Caki2 (cell line): Measurements from ENCODE around the gene TRAF3. TPM values are rescaled to one million over a fixed set of nuclear protein-coding genes. Genes with fewer than 3 reads are reported as not detected.
A peak's percentile ranks its signal among the peaks of the same experiment; 100 is the strongest.

ENCODE experiments used
- DNase-seq: peaks from one replicate; pipeline ENCODE4 v3.0.0-alpha.2; 2015; ENCODE audit warnings: low read depth
- in situ Hi-C: cut with HindIII; loops from 2 replicates; pipeline ENCODE4 v1.10.0; 2016; ENCODE audit warnings: low sequenced_read_pairs, low pct_unique_long_range_greater_than_20kb, mixed read lengths
- total RNA-seq: library from RNA; depleted of rRNA; stranded (reverse); fragments of >200 nt; shearing (Covaris generic); gene quantifications from 2 replicates; pipeline ENCODE4 v1.2.3, GENCODE V29; 2014; ENCODE audit warnings: low replicate concordance

Gene TRAF3
- total RNA-seq, 1 experiment from 2014 or later, result 13.2 TPM

DNA sequence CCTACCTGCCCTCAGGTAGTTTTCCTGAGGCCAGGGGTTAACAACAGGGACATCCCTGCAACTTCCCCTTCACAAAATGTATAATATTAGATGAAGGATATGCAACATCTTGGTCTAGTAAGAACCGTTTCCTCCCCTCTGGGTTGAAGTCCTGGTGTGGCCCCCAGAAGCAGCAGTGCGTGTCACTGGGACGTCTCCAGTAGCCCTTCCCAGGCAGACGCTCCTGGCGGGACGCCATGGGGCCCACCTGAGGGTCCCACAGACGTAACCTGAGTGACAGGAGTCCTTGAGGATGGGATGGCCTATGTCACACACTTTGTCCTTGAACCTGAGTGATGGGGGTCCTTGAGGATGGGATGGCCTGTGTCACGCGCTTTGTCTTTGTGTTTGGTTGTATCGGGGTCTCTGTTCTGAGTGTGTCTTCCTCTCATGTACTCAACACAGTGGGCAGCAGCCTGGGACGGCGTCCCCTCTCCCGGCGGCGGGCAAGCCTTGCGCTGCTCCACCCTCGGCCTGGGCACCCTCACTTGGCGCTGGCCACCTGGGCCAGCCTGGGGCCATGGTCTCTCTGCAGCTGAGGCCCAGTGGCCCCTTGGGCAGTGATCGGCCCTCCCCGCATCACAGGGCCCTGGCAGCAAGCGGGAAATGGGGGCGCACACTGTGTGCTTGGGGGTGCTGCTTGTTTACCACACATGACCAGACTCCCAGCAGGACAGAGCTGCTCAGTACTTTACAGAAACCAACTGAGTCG lies 130.9 kb downstream of the TRAF3 start:
- no peak for DNase-seq
- in situ Hi-C loops, result no loop called here

DNA sequence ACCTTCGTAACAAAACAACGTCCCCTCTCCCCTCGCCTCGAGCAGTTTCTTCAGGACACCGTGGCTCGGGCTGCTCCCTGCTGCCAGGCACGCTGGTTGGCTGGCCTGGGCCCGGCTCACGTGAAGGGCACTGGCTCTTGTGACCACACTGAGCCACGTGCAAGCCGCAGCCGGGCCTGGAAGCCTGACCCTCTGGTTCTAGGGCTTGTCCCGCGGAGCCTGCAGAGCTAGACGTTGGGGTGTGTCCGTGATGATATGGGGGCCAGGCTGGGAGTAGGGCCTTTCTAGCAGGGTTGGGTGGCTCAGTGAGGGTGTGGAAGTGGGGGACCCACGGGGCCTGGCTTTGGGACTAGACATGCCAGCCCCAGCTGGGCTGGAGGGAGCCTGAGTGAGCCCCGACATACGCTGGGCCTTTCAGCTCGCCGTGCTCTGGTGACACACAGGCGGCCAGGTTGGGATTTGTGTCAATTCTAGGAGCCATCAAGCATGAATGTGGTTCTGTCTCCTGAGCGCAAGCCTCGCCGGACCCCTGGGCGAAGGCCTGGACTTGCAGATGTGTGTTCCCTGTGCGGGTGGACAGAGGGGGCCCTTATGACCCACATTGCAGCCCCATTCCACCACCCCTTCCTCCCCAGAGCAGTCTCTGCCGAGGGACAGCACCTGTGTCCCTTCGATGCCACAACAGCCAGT lies 131.7 kb downstream of the TRAF3 start:
- in situ Hi-C loops, result no loop called here
- no peak for DNase-seq

DNA sequence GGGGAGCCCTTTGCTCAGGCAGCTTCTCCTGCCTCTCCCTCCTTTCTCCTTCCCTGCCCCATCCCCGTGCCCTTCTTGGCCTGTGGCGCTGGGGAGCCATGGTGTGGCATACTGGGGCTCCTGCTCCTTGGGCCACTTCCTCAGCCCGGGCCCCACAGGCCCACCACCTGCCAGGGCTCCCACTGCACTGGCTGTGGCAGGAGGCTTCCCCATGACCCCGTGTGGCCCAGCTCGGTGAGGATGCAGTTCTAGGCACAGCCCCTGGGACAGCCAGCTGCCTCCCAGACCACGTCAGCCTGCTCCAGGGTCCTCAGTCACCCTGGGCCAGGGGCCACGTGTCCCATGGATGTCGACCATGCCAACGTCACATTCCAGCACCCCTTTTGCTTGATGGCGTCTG lies 132.2 kb downstream of the TRAF3 start:
- DNase-seq, result no peak
- in situ Hi-C loops, result no loop called here

- in situ Hi-C loops, result no loop called here
These were observed 132.7 kb downstream of the TRAF3 start for GRCh38 chr14:102909911-102910310.

DNA sequence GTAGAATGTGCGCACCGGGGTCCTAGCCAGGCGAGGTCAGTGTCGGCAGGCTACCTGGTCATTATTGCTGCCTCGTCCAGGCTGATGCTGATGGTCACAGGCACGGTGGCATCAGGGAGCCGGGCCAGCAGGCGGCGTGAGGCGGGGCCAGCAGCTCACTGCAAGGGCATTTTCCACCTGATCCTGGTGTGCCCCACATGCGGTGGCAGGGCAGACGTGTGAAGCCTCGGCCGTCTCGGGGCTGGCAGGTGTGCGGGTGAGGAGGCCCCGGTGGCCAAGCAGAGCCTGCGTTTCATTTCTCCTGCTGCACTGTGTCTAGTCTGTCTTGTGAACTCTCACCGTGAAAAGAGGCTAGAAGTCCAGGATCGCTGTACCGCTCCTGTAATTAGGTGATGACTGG lies 133.2 kb downstream of the TRAF3 start:
- DNase-seq, result no peak
- in situ Hi-C loops, result no loop called here

More at GRCh38 chr14:102909911-102910310, 132.7 kb downstream of the TRAF3 start:
- DNase-seq, result no peak

GRCh38 chr14:102911541-102911951 lies 134.3 kb downstream of the TRAF3 start:
- no peak for DNase-seq
- in situ Hi-C loops, result no loop called here

GRCh38 chr14:102911991-102912761 lies 134.9 kb downstream of the TRAF3 start:
- DNase-seq, result no peak
- in situ Hi-C loops, result no loop called here

DNA sequence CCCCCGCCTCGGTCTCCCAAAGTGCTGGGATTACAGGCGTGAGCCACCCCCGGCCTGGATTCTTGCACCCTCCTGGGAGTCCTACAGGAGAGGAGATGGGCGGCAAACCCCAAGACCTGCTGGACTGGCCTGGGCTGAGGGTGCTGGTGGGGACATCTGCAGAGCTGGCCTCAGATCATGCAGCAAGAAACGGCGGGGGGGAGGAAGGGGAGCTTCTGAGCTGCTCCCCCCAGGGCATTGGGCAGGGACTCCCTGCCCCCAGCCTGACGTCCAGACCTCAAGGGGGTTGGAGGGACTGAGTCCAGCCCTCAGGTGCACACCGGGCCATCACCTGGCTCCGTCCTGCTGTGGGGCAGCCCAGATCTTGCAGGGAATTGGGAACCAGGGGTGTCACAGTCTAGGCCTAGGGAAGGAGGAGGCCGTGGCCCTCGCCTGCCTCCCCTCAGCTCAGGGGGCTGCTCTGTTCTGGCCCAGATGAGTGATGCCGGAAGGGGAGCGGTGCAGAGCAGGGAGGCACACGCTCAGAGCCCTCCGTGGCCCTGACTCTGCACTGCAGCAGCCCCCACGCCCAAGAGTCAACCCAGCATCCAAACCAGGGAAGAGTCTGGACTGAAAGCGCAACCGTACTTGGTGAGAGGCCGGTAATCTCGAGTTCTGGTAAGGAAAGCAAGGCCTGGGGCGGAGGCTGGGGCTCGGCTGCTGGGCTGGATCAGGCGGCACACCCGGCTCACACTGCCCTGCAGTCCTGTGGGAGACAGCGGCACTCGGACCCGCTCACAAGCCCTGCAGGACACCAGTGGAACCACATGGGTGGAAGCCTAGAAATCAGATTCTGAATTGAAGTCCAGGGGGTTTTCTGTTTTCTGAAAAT lies 136.3 kb downstream of the TRAF3 start:
- in situ Hi-C loops, result no loop called here
- DNase-seq, result no peak

GRCh38 chr14:102914474-102915291 lies 137.4 kb downstream of the TRAF3 start:
- no peak for DNase-seq
- in situ Hi-C loops, result no loop called here

- no peak for DNase-seq
- in situ Hi-C loops, result no loop called here
These were observed 138.3 kb downstream of the TRAF3 start for GRCh38 chr14:102915292-102916110.

- no peak for DNase-seq
- in situ Hi-C loops, result no loop called here
These were observed 139.3 kb downstream of the TRAF3 start for GRCh38 chr14:102916347-102917055.

- DNase-seq, result no peak
- in situ Hi-C loops, result no loop called here
These were observed 139.8 kb downstream of the TRAF3 start for GRCh38 chr14:102917056-102917385.

GRCh38 chr14:102917469-102918211 lies 140.4 kb downstream of the TRAF3 start:
- in situ Hi-C loops, result no loop called here
- DNase-seq, result peak; percentile 10

- no peak for DNase-seq
- in situ Hi-C loops, result no loop called here
These were observed 141.2 kb downstream of the TRAF3 start for GRCh38 chr14:102918438-102918837.

DNA sequence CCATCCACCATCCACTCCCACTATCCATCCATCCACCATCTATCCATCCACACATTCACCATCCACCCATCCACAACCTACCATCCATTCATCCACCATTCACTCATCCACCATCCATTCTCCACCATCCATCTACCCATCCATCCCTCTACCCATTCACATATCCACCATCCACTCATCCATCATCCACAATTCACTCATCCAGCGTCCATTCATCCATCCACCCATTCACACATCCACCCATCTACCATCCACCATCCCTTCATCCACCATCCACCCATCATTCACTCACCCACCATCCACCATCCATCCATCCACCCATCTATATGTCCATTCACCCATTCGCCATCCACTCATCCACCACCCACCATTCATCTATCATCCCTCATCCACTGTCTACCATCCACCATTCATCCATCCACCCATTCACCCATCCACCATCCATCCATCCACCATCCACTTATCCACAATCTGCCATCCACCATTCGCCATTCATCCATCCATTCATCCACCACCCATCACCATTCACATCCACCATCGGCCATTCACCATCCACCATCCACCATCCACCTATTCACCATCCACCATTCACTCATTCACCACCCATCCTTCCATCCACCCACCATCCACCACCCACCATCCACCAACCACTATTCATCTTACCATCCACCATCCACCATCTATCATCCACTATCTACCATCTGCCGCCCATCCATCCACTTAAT lies 143.2 kb downstream of the TRAF3 start:
- in situ Hi-C loops, result no loop called here
- no peak for DNase-seq
